GM12878 (cell line): Measurements from ENCODE around the gene SAMSN1. TPM values are rescaled to one million over a fixed set of nuclear protein-coding genes. Genes with fewer than 3 reads are reported as not detected.
A peak's percentile ranks its signal among the peaks of the same experiment; 100 is the strongest.

Experiments used
- ATAC-seq: fragments of 200-7000 bp; cut with Tn5 transposase; 3 replicates; pipeline ENCODE4 v1.9.1; 2020; ENCODE audit warnings: mild to moderate bottlenecking, moderate library complexity
- BruUV-seq: library from RNA; stranded (reverse); fragments of 400-500 nt; replicated peaks from 2 replicates; lab custom pipeline; 2021; lab: Mats Ljungman, UMichigan
- CTCF ChIA-PET: fragments of 300-600 bp; sonication (Branson Sonifier 250); formaldehyde crosslinking; extraction: SDS; loops from one replicate; lab custom pipeline; 2021; ENCODE audit warnings: inconsistent platforms; lab: Yijun Ruan, JAX
- POLR2A ChIA-PET: fragments of 350-600 bp; formaldehyde crosslinking; extraction: SDS; loops from one replicate; lab custom pipeline; 2021; ENCODE audit warnings: inconsistent platforms; lab: Charles Lee
- RAD21 ChIA-PET: fragments of 300-600 bp; sonication (Branson Sonifier 250); formaldehyde crosslinking; loops from one replicate; lab custom pipeline; 2023; ENCODE audit warnings: antibody characterized with exemption; ENCODE audit not compliant: unreplicated experiment; lab: Charles Lee
- SMC1A ChIA-PET: fragments of 300-600 bp; sonication (Branson Sonifier 250); formaldehyde crosslinking; loops from one replicate; lab custom pipeline; 2023; ENCODE audit not compliant: unreplicated experiment, uncharacterized antibody; lab: Charles Lee
- DNase-seq: peaks from one replicate; pipeline ENCODE4 v3.0.0-alpha.2; 2011; ENCODE audit warnings: low read depth, low spot score
- FAIRE-seq: peaks from 3 replicates; lab custom pipeline; 2011; peaks lifted over from hg19 to GRCh38; lab: Jason Lieb, UNC
- H2AFZ ChIP-seq: 2 replicates; pipeline ENCODE4 v1.6.0; 2011; ENCODE audit warnings: low read depth, low read length, control low read depth; ENCODE audit not compliant: control insufficient read depth
- H3K27ac ChIP-seq: 2 replicates; pipeline ENCODE4 v1.5.1; 2011; ENCODE audit warnings: control low read depth; ENCODE audit not compliant: control insufficient read depth, insufficient read depth
- H3K27me3 ChIP-seq, 2 experiments: replicated peaks in 1 of 2; 2 replicates each; pipeline versions ENCODE4 v1.6.0 to v1.6.1; 2011; ENCODE audit warnings: low read length in 1 of 2; ENCODE audit not compliant: control insufficient read depth in 2 of 2, insufficient read depth in 2 of 2
- H3K36me3 ChIP-seq, 2 experiments: 2 replicates each; pipeline ENCODE4 v1.5.1; 2011; ENCODE audit warnings: low read length in 1 of 2; ENCODE audit not compliant: control insufficient read depth in 2 of 2, insufficient read depth in 2 of 2
- H3K4me1 ChIP-seq: 2 replicates; pipeline ENCODE4 v1.6.1; 2011; ENCODE audit warnings: mild to moderate bottlenecking, low read length, moderate library complexity, mixed read lengths; ENCODE audit not compliant: control insufficient read depth, insufficient read depth
- H3K4me2 ChIP-seq: 2 replicates; pipeline ENCODE4 v1.6.0; 2011; ENCODE audit warnings: control low read depth; ENCODE audit not compliant: control insufficient read depth, insufficient read depth
- H3K4me3 ChIP-seq: fragments of 200-600 bp; sonication (generic); 2 replicates; pipeline ENCODE4 v1.5.1; 2016
- H3K79me2 ChIP-seq: 2 replicates; pipeline ENCODE4 v1.6.0; 2011; ENCODE audit warnings: low read length; ENCODE audit not compliant: control insufficient read depth, insufficient read depth
- H3K9ac ChIP-seq: 2 replicates; pipeline ENCODE4 v1.8.0; 2011; ENCODE audit warnings: low read length, control low read depth, mixed read lengths; ENCODE audit not compliant: control insufficient read depth, insufficient read depth
- H3K9me3 ChIP-seq: replicated peaks from 3 replicates; pipeline ENCODE4 v1.5.1; 2011; ENCODE audit warnings: mild to moderate bottlenecking, low read length; ENCODE audit not compliant: control insufficient read depth, insufficient read depth
- H4K20me1 ChIP-seq: 2 replicates; pipeline ENCODE4 v1.6.0; 2011; ENCODE audit not compliant: control insufficient read depth, insufficient read depth
- BMI1 ChIP-seq: fragments of 450-650 bp; IDR thresholded peaks from 2 replicates; pipeline ENCODE4 v1.6.1; 2016; ENCODE audit warnings: mild to moderate bottlenecking, moderate library complexity, borderline replicate concordance
- CBX3 ChIP-seq: fragments of 200-600 bp; sonication (generic); IDR thresholded peaks from 2 replicates; pipeline ENCODE4 v1.6.1; 2016; ENCODE audit warnings: low read depth, borderline replicate concordance
- ELK1 ChIP-seq: IDR thresholded peaks from 2 replicates; pipeline ENCODE4 v1.6.1; 2012; ENCODE audit warnings: low read depth, low read length, improper control_type of control experiment
- FOS ChIP-seq: IDR thresholded peaks from 3 replicates; pipeline ENCODE4 v1.6.1; 2011; ENCODE audit warnings: borderline replicate concordance; ENCODE audit not compliant: insufficient read length; ENCODE audit errors: extremely low read depth
- HDAC2 ChIP-seq: fragments of 200-600 bp; sonication (generic); IDR thresholded peaks from 2 replicates; pipeline ENCODE4 v1.6.1; 2017
- HSF1 ChIP-seq: fragments of 150-350 bp; IDR thresholded peaks from 2 replicates; pipeline ENCODE4 v1.6.1; 2014; ENCODE audit warnings: mild to moderate bottlenecking, low read depth, low read length
- KLF5 ChIP-seq: fragments of 450-650 bp; IDR thresholded peaks from 2 replicates; pipeline ENCODE4 v1.6.1; 2014; ENCODE audit warnings: mild to moderate bottlenecking; ENCODE audit not compliant: partially characterized antibody
- NBN ChIP-seq: fragments of 450-650 bp; IDR thresholded peaks from 2 replicates; pipeline ENCODE4 v1.6.1; 2016
- NFXL1 ChIP-seq: fragments of 450-650 bp; IDR thresholded peaks from 2 replicates; pipeline ENCODE4 v1.6.1; 2017; ENCODE audit warnings: antibody characterized with exemption, mild to moderate bottlenecking, borderline replicate concordance
- PAX5 ChIP-seq: IDR thresholded peaks from 2 replicates; pipeline ENCODE4 v1.6.1; 2011; ENCODE audit warnings: low read depth, low read length, borderline replicate concordance
- SUZ12 ChIP-seq: fragments of 200-600 bp; sonication (generic); IDR thresholded peaks from one replicate; pipeline ENCODE4 v1.6.1; 2018; ENCODE audit warnings: antibody characterized with exemption, mild to moderate bottlenecking; ENCODE audit not compliant: unreplicated experiment
- TARDBP ChIP-seq: IDR thresholded peaks from 2 replicates; pipeline ENCODE4 v1.6.1; 2016; ENCODE audit warnings: borderline replicate concordance
- USF2 ChIP-seq: IDR thresholded peaks from 2 replicates; pipeline ENCODE4 v1.6.1; 2011; ENCODE audit warnings: low read depth, low read length, improper control_type of control experiment, borderline replicate concordance
- ZNF207 ChIP-seq: fragments of 450-650 bp; IDR thresholded peaks from 2 replicates; pipeline ENCODE4 v1.6.1; 2014; ENCODE audit warnings: antibody characterized with exemption, mild to moderate bottlenecking, borderline replicate concordance
- ZNF217 ChIP-seq: fragments of 450-650 bp; IDR thresholded peaks from 2 replicates; pipeline ENCODE4 v1.6.1; 2017; ENCODE audit warnings: antibody characterized with exemption, mild to moderate bottlenecking
- ZNF274 ChIP-seq: IDR thresholded peaks from one replicate; pipeline ENCODE4 v1.8.0; 2011; ENCODE audit not compliant: insufficient read length, insufficient read depth
- WGBS: methylation state at CpG from one replicate; pipeline ENCODE4 v1.1.6; 2016; ENCODE audit warnings: low lambda C conversion rate; ENCODE audit not compliant: insufficient replicate concordance, insufficient coverage; ENCODE audit errors: missing lambda C conversion rate; 5-methylcytosine and 5-hydroxymethylcytosine counted together
- in situ Hi-C: fragments of 300-500 bp; cut with MboI; formaldehyde crosslinking; loops from 9 replicates; pipeline ENCODE4 v1.14.3; 2018; ENCODE audit warnings: mixed read lengths
- intact Hi-C: fragments of 100-400 bp; cut with micrococcal nuclease; formaldehyde crosslinking; loops from one replicate; pipeline ENCODE4 v1.14.2; 2022; ENCODE audit not compliant: unreplicated experiment
- polyA plus RNA-seq, 11 experiments: library from polyadenylated mRNA; depleted of rRNA in 4 of 11; unstranded in 6 of 11; stranded (reverse) in 5 of 11; fragments of >200 nt; fragmentation: Nextera tagmentation in 4 of 11; fragmentation: Illumina TruSeq in 1 of 11; extraction: Ambion mirVana in 4 of 11; extraction: Trizol in 1 of 11; gene quantifications; 1 replicate in 1 of 11; 2 replicates in 10 of 11; pipeline versions ENCODE4 v1.2.1 to v1.2.3, GENCODE V29; 2011 to 2016; ENCODE audit warnings: inconsistent platforms in 2 of 11, missing spikeins in 2 of 11, low read depth in 1 of 11
- total RNA-seq, 4 experiments: library from RNA; depleted of rRNA in 3 of 4; stranded (reverse); fragments of >200 nt in 3 of 4; fragmentation: Illumina TruSeq in 1 of 4; extraction: Trizol in 1 of 4; gene quantifications; 2 replicates each; pipeline versions ENCODE4 v1.2.1 to v1.2.3, GENCODE V29; 2013 to 2021
- TF ChIP-seq, protein P1 (sequence below): fragments of 450-650 bp; IDR thresholded peaks from 2 replicates; pipeline ENCODE4 v1.6.1; 2017; ENCODE audit warnings: low read depth, mild to moderate bottlenecking, moderate library complexity

The SAMSN1 gene
- total and polyA plus RNA-seq, 10 of the 15 experiments (the other 5 are each of a cell fraction or from before 2014, with no cell fraction given), result 23.2 to 102 (median 44.9) TPM

GRCh38 chr21:14548779-14549178, 2.7 kb upstream of the SAMSN1 start:
- WGBS, result 96% methylated on average over 2 of the region's 2 CpGs

More at GRCh38 chr21:14548779-14549178, 2.7 kb upstream of the SAMSN1 start:
- TF ChIP-seq NBN, result no peak
- no peak for TF ChIP-seq BMI1
- TF ChIP-seq KLF5, result no peak
- no peak for TF ChIP-seq HSF1
- TF ChIP-seq USF2, result no peak
- no peak for TF ChIP-seq CBX3
- no peak for TF ChIP-seq ZNF274
- TF ChIP-seq FOS, result no peak
- no peak for TF ChIP-seq NFXL1
- TF ChIP-seq SUZ12, result no peak
- no peak for TF ChIP-seq ELK1
- TF ChIP-seq TARDBP, result no peak
- TF ChIP-seq ZNF207, result no peak
- TF ChIP-seq, protein P1, sequence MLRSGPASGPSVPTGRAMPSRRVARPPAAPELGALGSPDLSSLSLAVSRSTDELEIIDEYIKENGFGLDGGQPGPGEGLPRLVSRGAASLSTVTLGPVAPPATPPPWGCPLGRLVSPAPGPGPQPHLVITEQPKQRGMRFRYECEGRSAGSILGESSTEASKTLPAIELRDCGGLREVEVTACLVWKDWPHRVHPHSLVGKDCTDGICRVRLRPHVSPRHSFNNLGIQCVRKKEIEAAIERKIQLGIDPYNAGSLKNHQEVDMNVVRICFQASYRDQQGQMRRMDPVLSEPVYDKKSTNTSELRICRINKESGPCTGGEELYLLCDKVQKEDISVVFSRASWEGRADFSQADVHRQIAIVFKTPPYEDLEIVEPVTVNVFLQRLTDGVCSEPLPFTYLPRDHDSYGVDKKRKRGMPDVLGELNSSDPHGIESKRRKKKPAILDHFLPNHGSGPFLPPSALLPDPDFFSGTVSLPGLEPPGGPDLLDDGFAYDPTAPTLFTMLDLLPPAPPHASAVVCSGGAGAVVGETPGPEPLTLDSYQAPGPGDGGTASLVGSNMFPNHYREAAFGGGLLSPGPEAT, result no peak
- no peak for TF ChIP-seq PAX5
- no peak for TF ChIP-seq ZNF217
- TF ChIP-seq HDAC2, result no peak
- no peak for DNase-seq
- ATAC-seq, result 0 out of 3 replicates have a peak, but pooled peaks have one; percentile 7
- no peaks in the 10 kb centered on the region; the same call in 2 of the 3 replicates for H3K9me3 ChIP-seq
- ChIA-PET POLR2A (no interaction called here), SMC1A (no interaction called here), RAD21 (no interaction called here), CTCF (no interaction called here)
- intact Hi-C loops (loop anchor here (10.0 kb wide), 2 partner anchors 326 to 516 kb away; partner anchors contain the start of gene NRIP1), in situ Hi-C loops (no loop called here)
- H3K36me3 ChIP-seq, result no peaks in the 10 kb centered on the region
- H2AFZ ChIP-seq, result no peak overlapping the region
- H3K27ac ChIP-seq, result peak overlapping the region; percentile 56
- H3K9ac ChIP-seq, result no peak overlapping the region
- peaks cover 27% of the 10 kb centered on the region for H3K79me2 ChIP-seq
- FAIRE-seq, result no peak
- H4K20me1 ChIP-seq, result no peaks in the 10 kb centered on the region
- H3K4me2 ChIP-seq, result peak overlapping the region; percentile 25; the same call in 1 of the 2 replicates
- BruUV-seq, result no TSS peak
- 0 out of 2 replicates have a peak overlapping the region, but pooled peaks have one; percentile 27 for H3K4me3 ChIP-seq
- no peaks in the 10 kb centered on the region for H3K27me3 ChIP-seq
- H3K4me1 ChIP-seq, result peaks cover 12% of the 10 kb centered on the region; the same call in 1 of the 2 replicates
